NB4 (cell line): Measurements from ENCODE around the gene SLFNL1.

ENCODE experiments used
- CTCF ChIP-seq: IDR thresholded peaks from one replicate; pipeline ENCODE4 v1.5.1; 2012; ENCODE audit warnings: low read depth, low read length
- MYC ChIP-seq: IDR thresholded peaks from 2 replicates; pipeline ENCODE4 v1.6.1; 2011; ENCODE audit warnings: low read depth, low read length
- POLR2A ChIP-seq: IDR thresholded peaks from 2 replicates; pipeline ENCODE4 v1.6.1; 2011; ENCODE audit warnings: mild to moderate bottlenecking; ENCODE audit not compliant: insufficient read length; ENCODE audit errors: extremely low read depth
- TF ChIP-seq, protein P1 (sequence below): IDR thresholded peaks from 2 replicates; pipeline ENCODE4 v1.6.1; 2011; ENCODE audit warnings: low read depth, low read length

- TF ChIP-seq CTCF = no peak
- no peak for TF ChIP-seq POLR2A
- TF ChIP-seq, protein P1, sequence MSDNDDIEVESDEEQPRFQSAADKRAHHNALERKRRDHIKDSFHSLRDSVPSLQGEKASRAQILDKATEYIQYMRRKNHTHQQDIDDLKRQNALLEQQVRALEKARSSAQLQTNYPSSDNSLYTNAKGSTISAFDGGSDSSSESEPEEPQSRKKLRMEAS = no peak
- TF ChIP-seq MYC = no peak
These were observed 3.5 kb downstream of the SLFNL1 start for GRCh38 chr1:41018018-41018410.
